ENCODE results near the gene TRAM2.
A peak's percentile ranks its signal among the peaks of the same experiment; 100 is the strongest.

Gene TRAM2

GRCh38 chr6:52610011-52610410 is 33.2 kb upstream of the TRAM2 start:
- Histone ChIP-seq H3K36me3 (ENCODE audit: control insufficient read depth in 1 of 2, insufficient read depth in 2 of 2, low read length in 2 of 2) (no peaks in the 10 kb centered on the region), H3K4me1 (ENCODE audit: control insufficient read depth in 1 of 2, insufficient read depth in 2 of 2, low read length in 2 of 2) (no peaks in the 10 kb centered on the region), H3K27me3 (ENCODE audit: low read depth, low read length) (no peaks in the 10 kb centered on the region), H3K9me3 (ENCODE audit: control insufficient read depth in 1 of 2, low read length in 2 of 2) (peaks cover 0 to 2% of the 10 kb centered on the region in 2 donors), H3K4me3 (ENCODE audit: low read depth in 1 of 2, low read length in 2 of 2) (no peak overlapping the region), H3K27ac (ENCODE audit: low read length) (no peak overlapping the region)

- Histone ChIP-seq H3K9me3 (ENCODE audit: control insufficient read depth in 1 of 2, low read length in 2 of 2) (peaks cover 0 to 2% of the 10 kb centered on the region in 2 donors), H3K4me1 (ENCODE audit: control insufficient read depth in 1 of 2, insufficient read depth in 2 of 2, low read length in 2 of 2) (no peaks in the 10 kb centered on the region), H3K27ac (ENCODE audit: low read length) (no peak overlapping the region), H3K27me3 (ENCODE audit: low read depth, low read length) (no peaks in the 10 kb centered on the region), H3K36me3 (ENCODE audit: control insufficient read depth in 1 of 2, insufficient read depth in 2 of 2, low read length in 2 of 2) (no peaks in the 10 kb centered on the region), H3K4me3 (ENCODE audit: low read depth in 1 of 2, low read length in 2 of 2) (no peak overlapping the region)
Measured at GRCh38 chr6:52605610-52606185, 28.8 kb upstream of the TRAM2 start.

- H3K27me3 ChIP-seq (ENCODE audit: low read depth, low read length): no peaks in the 10 kb centered on the region
- no peaks in the 10 kb centered on the region for H3K9me3 ChIP-seq (ENCODE audit: control insufficient read depth in 1 of 2, low read length in 2 of 2)
- H3K27ac ChIP-seq (ENCODE audit: low read length): no peak overlapping the region
- peaks cover 0 to 2% of the 10 kb centered on the region in 2 donors for H3K4me1 ChIP-seq (ENCODE audit: control insufficient read depth in 1 of 2, insufficient read depth in 2 of 2, low read length in 2 of 2)
- no peak overlapping the region for H3K4me3 ChIP-seq (ENCODE audit: low read depth in 1 of 2, low read length in 2 of 2)
- H3K36me3 ChIP-seq (ENCODE audit: control insufficient read depth in 1 of 2, insufficient read depth in 2 of 2, low read length in 2 of 2): no peaks in the 10 kb centered on the region
Measured at GRCh38 chr6:52603000-52603795, 26.3 kb upstream of the TRAM2 start.

GRCh38 chr6:52598824-52599190 is 21.9 kb upstream of the TRAM2 start:
- H3K4me1 ChIP-seq (ENCODE audit: control insufficient read depth in 1 of 2, insufficient read depth in 2 of 2, low read length in 2 of 2): peaks cover 8 to 28% of the 10 kb centered on the region in 2 donors
- H3K9me3 ChIP-seq (ENCODE audit: control insufficient read depth in 1 of 2, low read length in 2 of 2): no peaks in the 10 kb centered on the region
- no peaks in the 10 kb centered on the region for H3K36me3 ChIP-seq (ENCODE audit: control insufficient read depth in 1 of 2, insufficient read depth in 2 of 2, low read length in 2 of 2)
- no peak overlapping the region for H3K4me3 ChIP-seq (ENCODE audit: low read depth in 1 of 2, low read length in 2 of 2)
- no peaks in the 10 kb centered on the region for H3K27me3 ChIP-seq (ENCODE audit: low read depth, low read length)
- H3K27ac ChIP-seq (ENCODE audit: low read length): no peak overlapping the region

GRCh38 chr6:52598123-52598823 is 21.4 kb upstream of the TRAM2 start:
- Histone ChIP-seq H3K4me3 (ENCODE audit: low read depth in 1 of 2, low read length in 2 of 2) (peak overlapping the region in 1 of 2 donors; percentile 42), H3K9me3 (ENCODE audit: control insufficient read depth in 1 of 2, low read length in 2 of 2) (no peaks in the 10 kb centered on the region), H3K36me3 (ENCODE audit: control insufficient read depth in 1 of 2, insufficient read depth in 2 of 2, low read length in 2 of 2) (no peaks in the 10 kb centered on the region), H3K4me1 (ENCODE audit: control insufficient read depth in 1 of 2, insufficient read depth in 2 of 2, low read length in 2 of 2) (peaks cover 8 to 28% of the 10 kb centered on the region in 2 donors), H3K27me3 (ENCODE audit: low read depth, low read length) (no peaks in the 10 kb centered on the region), H3K27ac (ENCODE audit: low read length) (no peak overlapping the region)

GRCh38 chr6:52597738-52598122 is 20.9 kb upstream of the TRAM2 start:
- H3K9me3 ChIP-seq (ENCODE audit: control insufficient read depth in 1 of 2, low read length in 2 of 2): no peaks in the 10 kb centered on the region
- H3K4me3 ChIP-seq (ENCODE audit: low read depth in 1 of 2, low read length in 2 of 2): peak overlapping the region in 1 of 2 donors; percentile 42
- no peaks in the 10 kb centered on the region for H3K27me3 ChIP-seq (ENCODE audit: low read depth, low read length)
- no peaks in the 10 kb centered on the region for H3K36me3 ChIP-seq (ENCODE audit: control insufficient read depth in 1 of 2, insufficient read depth in 2 of 2, low read length in 2 of 2)
- peaks cover 8 to 28% of the 10 kb centered on the region in 2 donors for H3K4me1 ChIP-seq (ENCODE audit: control insufficient read depth in 1 of 2, insufficient read depth in 2 of 2, low read length in 2 of 2)
- no peak overlapping the region for H3K27ac ChIP-seq (ENCODE audit: low read length)

GRCh38 chr6:52596371-52597028 is 19.6 kb upstream of the TRAM2 start:
- Histone ChIP-seq H3K4me1 (ENCODE audit: control insufficient read depth in 1 of 2, insufficient read depth in 2 of 2, low read length in 2 of 2) (peaks cover 8 to 28% of the 10 kb centered on the region in 2 donors), H3K9me3 (ENCODE audit: control insufficient read depth in 1 of 2, low read length in 2 of 2) (no peaks in the 10 kb centered on the region), H3K27me3 (ENCODE audit: low read depth, low read length) (no peaks in the 10 kb centered on the region), H3K27ac (ENCODE audit: low read length) (peak overlapping the region; percentile 85), H3K4me3 (ENCODE audit: low read depth in 1 of 2, low read length in 2 of 2) (no peak overlapping the region), H3K36me3 (ENCODE audit: control insufficient read depth in 1 of 2, insufficient read depth in 2 of 2, low read length in 2 of 2) (no peaks in the 10 kb centered on the region)

GRCh38 chr6:52595796-52596130 is 18.9 kb upstream of the TRAM2 start:
- H3K4me1 ChIP-seq (ENCODE audit: control insufficient read depth in 1 of 2, insufficient read depth in 2 of 2, low read length in 2 of 2): peaks cover 8 to 28% of the 10 kb centered on the region in 2 donors
- no peaks in the 10 kb centered on the region for H3K36me3 ChIP-seq (ENCODE audit: control insufficient read depth in 1 of 2, insufficient read depth in 2 of 2, low read length in 2 of 2)
- no peaks in the 10 kb centered on the region for H3K27me3 ChIP-seq (ENCODE audit: low read depth, low read length)
- H3K27ac ChIP-seq (ENCODE audit: low read length): peak overlapping the region; percentile 85
- no peaks in the 10 kb centered on the region for H3K9me3 ChIP-seq (ENCODE audit: control insufficient read depth in 1 of 2, low read length in 2 of 2)
- H3K4me3 ChIP-seq (ENCODE audit: low read depth in 1 of 2, low read length in 2 of 2): no peak overlapping the region

- peak overlapping the region; percentile 85 for H3K27ac ChIP-seq (ENCODE audit: low read length)
- H3K9me3 ChIP-seq (ENCODE audit: control insufficient read depth in 1 of 2, low read length in 2 of 2): no peaks in the 10 kb centered on the region
- no peaks in the 10 kb centered on the region for H3K27me3 ChIP-seq (ENCODE audit: low read depth, low read length)
- peak overlapping the region in 1 of 2 donors; percentile 12 for H3K4me3 ChIP-seq (ENCODE audit: low read depth in 1 of 2, low read length in 2 of 2)
- H3K4me1 ChIP-seq (ENCODE audit: control insufficient read depth in 1 of 2, insufficient read depth in 2 of 2, low read length in 2 of 2): peaks cover 8 to 28% of the 10 kb centered on the region in 2 donors
- no peaks in the 10 kb centered on the region for H3K36me3 ChIP-seq (ENCODE audit: control insufficient read depth in 1 of 2, insufficient read depth in 2 of 2, low read length in 2 of 2)
Measured at GRCh38 chr6:52595000-52595795, 18.3 kb upstream of the TRAM2 start.

- Histone ChIP-seq H3K36me3 (ENCODE audit: control insufficient read depth in 1 of 2, insufficient read depth in 2 of 2, low read length in 2 of 2) (no peaks in the 10 kb centered on the region), H3K27ac (ENCODE audit: low read length) (peak overlapping the region; percentile 11), H3K9me3 (ENCODE audit: control insufficient read depth in 1 of 2, low read length in 2 of 2) (no peaks in the 10 kb centered on the region), H3K27me3 (ENCODE audit: low read depth, low read length) (no peaks in the 10 kb centered on the region), H3K4me3 (ENCODE audit: low read depth in 1 of 2, low read length in 2 of 2) (no peak overlapping the region), H3K4me1 (ENCODE audit: control insufficient read depth in 1 of 2, insufficient read depth in 2 of 2, low read length in 2 of 2) (peaks cover 8 to 28% of the 10 kb centered on the region in 2 donors)
Measured at GRCh38 chr6:52594221-52594620, 17.4 kb upstream of the TRAM2 start.
